GM12801 (cell line): ENCODE results near the gene SKIC2.

ENCODE experiments used
- CTCF ChIP-seq: IDR thresholded peaks from one replicate; pipeline ENCODE4 v1.5.1; 2011; ENCODE audit warnings: control low read depth; ENCODE audit not compliant: insufficient read length; ENCODE audit errors: extremely low read depth

The SKIC2 gene

DNA sequence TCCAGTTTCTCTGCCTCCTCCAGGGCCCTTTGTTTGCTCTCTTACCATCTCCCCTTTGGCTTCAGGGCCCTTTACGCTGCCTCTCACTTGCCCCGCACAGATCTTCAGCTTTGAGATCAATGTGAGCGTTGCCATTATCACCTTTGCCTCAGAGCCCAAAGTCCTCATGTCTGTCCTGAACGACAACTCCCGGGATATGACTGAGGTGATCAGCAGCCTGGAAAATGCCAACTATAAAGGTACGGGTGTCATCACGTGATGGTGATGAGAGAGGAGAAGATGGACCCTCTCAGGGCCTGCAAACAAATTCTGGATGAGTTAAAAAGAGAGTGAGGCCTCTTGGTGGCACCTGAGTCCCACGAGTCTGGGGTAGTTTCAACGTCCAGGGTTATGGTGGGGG, 23.2 kb upstream of the SKIC2 start:
- TF ChIP-seq CTCF = no peak

DNA sequence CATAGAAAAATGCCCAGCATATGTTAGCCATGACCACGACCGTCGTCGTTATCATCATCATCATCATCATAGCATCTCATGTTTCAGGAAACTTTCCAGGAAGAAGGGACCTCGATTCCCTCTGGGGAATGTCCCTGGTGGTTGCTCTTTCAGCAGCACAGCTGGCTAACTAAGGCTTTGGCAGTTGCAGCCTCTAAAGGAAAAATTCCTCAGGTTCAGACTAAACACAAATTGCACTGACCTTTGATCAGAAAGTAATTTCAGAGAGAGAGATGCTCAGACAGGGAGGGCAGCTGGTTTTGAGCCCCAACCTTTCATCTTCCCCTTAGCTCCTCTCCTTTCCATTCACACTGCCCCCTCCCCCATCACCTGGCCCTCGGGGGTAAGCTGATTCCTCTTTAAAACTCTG, 18.7 kb upstream of the SKIC2 start:
- no peak for TF ChIP-seq CTCF

- TF ChIP-seq CTCF = no peak
These were observed 15.2 kb upstream of the SKIC2 start for GRCh38 chr6:31943742-31944141.

DNA sequence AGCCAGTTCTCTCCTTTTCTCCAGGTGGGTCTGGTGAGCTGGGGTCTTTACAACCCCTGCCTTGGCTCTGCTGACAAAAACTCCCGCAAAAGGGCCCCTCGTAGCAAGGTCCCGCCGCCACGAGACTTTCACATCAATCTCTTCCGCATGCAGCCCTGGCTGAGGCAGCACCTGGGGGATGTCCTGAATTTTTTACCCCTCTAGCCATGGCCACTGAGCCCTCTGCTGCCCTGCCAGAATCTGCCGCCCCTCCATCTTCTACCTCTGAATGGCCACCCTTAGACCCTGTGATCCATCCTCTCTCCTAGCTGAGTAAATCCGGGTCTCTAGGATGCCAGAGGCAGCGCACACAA, 13.8 kb upstream of the SKIC2 start:
- TF ChIP-seq CTCF = no peak

- no peak for TF ChIP-seq CTCF
These were observed 13.2 kb upstream of the SKIC2 start, which contains the start of gene CFB for GRCh38 chr6:31945507-31946369. TSS of gene CFB (plus strand) at chr6:31946095. CDS start at chr6:31946222, 127 bp downstream.

- no peak for TF ChIP-seq CTCF
These were observed 12.5 kb upstream of the SKIC2 start for GRCh38 chr6:31946370-31946885.

GRCh38 chr6:31947070-31947675, 11.8 kb upstream of the SKIC2 start:
- TF ChIP-seq CTCF = no peak
